HG02623 (cell line): ENCODE measurements around the gene MAST4.
"Not testable (repeated sequence)": the region's sequence is repeated elsewhere in the genome, so short reads cannot be mapped to it uniquely, and the experiment has no call there.

Experiments used
- ATAC-seq: cut with Tn5 transposase; IDR thresholded peaks from one replicate; pipeline ENCODE4 v1.9.1; 2021; ENCODE audit warnings: moderate library complexity; ENCODE audit not compliant: unreplicated experiment

Gene MAST4

GRCh38 chr5:66741394-66741793 lies 145.2 kb downstream of the MAST4 start:
- no peak for ATAC-seq

DNA sequence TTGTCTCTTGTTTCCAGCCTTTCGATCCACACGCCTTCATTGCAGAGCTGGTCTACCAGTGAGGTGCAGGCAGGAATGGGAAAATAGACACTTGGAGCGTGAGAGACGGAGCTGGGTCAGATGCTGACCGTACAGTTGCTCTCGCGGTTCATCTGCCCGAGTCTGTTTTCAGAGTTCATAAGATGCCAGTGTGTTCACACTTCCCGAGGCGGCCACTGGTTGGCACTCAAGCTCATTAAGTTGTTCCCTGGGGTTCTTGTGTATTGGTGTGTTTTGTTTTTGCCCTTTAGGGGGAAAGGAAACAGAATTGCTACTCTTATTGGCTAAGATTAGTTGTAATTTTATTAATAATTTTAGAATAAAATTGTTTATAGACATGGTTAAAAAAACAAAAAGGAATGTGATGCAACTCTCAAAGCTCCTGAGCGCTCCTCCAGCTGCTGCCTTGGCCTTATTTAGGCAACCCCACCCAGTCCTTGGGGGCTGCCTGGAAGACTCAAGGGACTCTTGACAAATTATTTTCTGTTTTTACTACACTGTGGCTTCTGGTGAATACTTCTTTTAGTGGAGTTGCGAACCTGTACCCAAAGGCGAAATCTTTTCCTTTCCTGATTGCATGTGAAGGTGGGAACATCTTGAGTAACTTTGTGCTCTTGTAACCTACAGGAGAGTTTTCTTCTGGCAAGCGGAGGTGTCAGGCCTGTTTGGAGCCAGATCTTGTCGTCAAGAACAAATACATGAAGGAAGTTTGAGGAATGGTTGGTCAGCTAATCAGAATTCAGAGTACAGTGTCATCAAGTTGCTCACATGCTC lies 146.1 kb downstream of the MAST4 start:
- no peak for ATAC-seq

- no peak for ATAC-seq
Measured at GRCh38 chr5:66742896-66743247, 146.7 kb downstream of the MAST4 start.

- no peak for ATAC-seq
Measured at GRCh38 chr5:66743344-66743743, 147.2 kb downstream of the MAST4 start.

DNA sequence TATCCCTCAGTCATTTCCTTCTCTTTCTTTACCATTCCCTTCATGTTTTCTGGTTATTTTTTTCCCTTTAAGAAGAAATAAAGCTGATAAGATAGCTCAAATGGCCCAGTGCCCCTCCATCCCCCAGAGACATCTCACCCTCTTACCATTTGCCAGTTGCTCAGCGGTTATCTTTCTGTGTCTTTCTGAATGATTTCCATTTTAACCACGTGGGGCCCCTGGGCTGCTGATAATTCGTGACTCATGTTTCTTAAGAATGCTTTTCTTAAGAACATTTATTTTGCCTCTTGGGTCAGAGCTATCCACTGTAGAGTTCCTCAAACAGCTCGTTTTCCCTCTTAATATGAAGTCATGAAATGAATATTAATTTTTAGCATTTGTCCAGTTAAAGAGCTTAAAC lies 147.8 kb downstream of the MAST4 start:
- ATAC-seq: no peak

DNA sequence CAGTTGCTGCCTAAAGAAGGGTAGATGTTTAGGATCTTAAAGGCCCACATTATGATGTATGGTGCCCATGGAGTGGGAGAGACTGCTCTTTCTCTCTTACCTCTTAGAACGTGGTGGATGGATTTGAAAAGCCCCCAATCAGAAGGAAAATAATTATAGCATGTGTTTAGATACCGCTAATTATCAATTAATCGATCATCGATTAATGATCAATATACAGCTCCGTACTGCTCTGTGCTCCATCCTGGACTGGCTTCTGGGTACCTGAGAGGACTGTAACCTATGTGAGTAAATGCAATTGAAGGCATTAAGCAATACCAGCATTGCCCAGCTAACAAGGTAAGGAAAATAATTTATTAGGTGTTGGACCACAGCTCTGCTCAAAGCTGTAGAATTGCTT lies 149.1 kb downstream of the MAST4 start:
- no peak for ATAC-seq

GRCh38 chr5:66747607-66748006 lies 151.4 kb downstream of the MAST4 start:
- ATAC-seq: no peak

GRCh38 chr5:66752668-66753067 lies 156.5 kb downstream of the MAST4 start:
- not testable (repeated sequence) for ATAC-seq

- ATAC-seq: no peak
Measured at GRCh38 chr5:66757219-66757833, 161.1 kb downstream of the MAST4 start.

DNA sequence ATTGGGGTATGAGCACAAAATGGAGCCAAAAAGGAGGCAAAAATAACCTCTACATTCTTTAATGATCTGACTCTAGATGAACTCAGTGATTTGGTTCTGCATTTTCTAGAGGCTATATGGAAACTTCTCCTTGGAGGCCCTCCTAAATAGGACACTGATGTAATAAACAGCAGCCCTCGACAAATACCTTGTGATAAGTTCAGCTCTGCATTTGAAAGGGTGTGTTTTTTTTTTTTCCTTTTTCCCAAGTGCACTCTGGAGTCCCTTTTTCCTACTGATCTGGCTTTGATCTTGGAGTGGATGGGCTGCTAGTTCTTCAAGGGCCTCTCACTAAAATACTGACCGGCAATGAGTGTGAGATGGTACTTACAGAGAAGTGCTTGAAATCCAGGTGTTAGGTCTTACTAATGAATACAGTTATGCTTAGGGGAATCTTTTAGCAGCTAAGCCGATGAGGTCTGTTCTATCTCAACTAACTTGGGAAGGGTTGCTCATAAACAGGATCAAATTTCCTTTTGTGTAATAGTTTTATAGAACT lies 161.7 kb downstream of the MAST4 start:
- no peak for ATAC-seq

DNA sequence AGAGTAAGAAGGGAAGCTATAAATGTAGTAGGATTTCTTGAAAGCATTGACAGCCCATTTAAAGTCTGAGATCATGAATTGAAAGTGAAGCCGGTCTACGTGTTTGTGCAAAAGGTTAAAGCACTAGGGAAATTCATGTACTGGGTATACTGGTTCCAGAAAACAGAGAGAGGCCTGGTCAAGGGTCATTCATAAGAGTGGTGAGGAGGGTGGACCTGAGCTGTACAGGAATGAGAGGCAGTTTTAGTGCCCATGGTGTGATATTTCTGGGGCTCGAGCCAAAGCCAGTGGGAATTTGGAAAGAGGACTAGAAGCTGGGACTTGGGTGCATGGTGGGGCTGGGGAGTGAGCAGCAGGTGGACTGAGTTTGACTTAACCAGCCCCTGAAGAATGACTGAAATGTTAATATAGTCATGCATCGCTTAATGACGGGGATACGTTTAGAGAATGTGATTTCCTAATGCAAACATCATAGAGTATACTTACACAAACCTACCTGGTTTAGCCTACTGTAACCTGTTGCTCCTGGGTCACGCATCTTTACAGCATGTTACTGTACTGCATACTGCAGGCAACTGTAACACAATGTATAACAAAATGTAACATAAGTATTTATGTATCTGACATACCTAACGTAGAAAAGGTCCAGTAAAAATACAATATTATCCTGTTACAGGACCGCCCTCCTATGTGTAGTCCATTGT lies 173.0 kb downstream of the MAST4 start:
- no peak for ATAC-seq

DNA sequence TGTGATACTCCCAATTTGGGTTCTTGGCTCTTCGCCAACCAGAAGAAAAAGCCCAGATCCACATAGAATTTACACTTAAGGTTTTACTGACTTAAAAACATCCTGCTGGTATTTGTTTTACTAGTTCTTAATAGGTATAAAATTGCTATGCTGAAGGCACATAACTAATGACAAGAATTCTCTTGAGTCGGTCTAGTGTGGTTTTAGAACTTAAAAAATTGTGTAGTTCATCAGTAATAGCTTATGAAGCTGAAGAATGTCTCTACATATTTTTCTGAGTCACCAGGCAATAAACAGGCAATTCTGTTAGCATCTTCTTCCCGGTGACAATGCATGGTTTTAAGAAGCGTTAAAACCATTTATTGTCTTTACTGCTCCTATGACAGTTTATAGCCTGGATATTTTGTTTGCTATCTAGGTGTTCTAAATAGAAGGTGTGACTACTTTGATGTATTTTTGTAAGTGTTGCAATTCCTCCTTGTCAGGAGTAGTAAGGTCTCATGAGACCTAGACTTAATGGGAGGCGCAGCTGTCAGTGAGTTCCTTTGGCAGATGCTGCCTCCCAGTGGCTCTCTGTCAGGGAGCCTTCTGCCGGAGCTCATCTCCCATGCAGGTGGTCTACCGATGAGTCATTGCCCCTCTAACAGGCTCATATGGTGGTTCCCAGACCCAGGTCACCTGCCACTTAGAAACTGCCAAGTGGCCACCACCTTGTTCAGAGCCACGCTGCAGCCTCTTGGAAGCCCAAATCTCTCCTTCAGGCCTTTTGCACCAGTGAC lies 173.8 kb downstream of the MAST4 start:
- no peak for ATAC-seq

DNA sequence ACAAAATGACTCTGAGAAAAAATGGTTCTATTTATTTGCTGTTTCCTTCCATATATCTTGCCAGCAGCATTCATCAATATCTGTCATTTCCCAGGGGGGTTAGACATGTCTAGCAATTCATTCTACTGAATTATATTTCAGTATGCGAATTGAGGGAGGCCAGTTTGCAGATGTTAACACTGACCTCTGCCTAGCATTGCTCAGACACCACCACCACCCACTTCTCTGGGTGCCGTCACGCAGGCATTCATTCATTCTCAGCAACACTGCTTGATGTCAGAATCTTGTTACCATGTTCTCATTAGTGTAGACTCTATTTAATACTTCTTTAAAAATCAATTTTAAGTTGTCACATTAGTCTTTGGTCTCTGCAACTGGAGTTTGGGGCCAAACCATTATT lies 181.7 kb downstream of the MAST4 start:
- no peak for ATAC-seq

- no peak for ATAC-seq
Measured at GRCh38 chr5:66779528-66779927, 183.3 kb downstream of the MAST4 start.

DNA sequence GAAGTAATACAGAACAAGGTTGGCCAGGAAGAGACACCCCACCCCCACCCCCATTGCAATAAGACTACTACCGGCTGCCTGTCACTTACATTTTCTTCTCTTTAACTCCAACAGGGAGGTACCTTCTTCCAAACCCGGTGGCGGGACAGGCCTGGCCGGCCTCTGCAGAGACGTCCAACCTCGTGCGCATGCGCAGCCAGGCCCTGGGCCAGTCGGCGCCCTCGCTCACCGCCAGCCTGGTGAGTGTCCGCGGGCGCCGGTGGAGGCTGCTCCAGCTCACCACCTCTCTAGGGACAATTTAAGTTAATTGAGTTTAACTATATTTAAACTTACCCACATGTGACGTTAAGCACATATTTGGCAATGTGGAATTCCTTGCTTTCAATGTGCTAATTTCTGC lies 192.4 kb downstream of the MAST4 start:
- no peak for ATAC-seq

- no peak for ATAC-seq
Measured at GRCh38 chr5:66789434-66789833, 193.2 kb downstream of the MAST4 start.

GRCh38 chr5:66793049-66793448 lies 196.9 kb downstream of the MAST4 start:
- ATAC-seq: no peak

DNA sequence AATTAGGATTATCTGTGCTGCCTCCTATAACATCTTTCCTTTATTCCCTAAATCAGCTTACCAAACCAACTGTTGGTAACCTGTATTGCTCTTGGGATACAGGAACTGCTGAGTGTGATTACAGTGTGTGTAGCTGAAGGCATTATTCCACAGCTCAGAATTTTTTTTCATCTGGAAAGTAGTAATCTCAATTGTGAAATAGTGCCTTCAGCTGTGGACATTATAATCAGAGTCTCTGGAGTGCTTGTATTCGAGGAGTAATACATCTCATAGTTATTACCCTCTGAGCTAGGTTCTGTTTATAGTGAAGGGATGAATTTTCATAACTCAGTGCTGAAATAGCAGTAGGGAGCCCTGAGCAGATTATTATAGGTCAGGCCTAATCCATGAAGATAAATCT lies 199.5 kb downstream of the MAST4 start:
- ATAC-seq: no peak

- no peak for ATAC-seq
Measured at GRCh38 chr5:66796305-66797292, 200.4 kb downstream of the MAST4 start.

GRCh38 chr5:66802941-66803340 lies 206.7 kb downstream of the MAST4 start:
- no peak for ATAC-seq
